ENCODE results near the gene ZBTB47.

- no peak for TF ChIP-seq POLR2A (IDR thresholded peaks at IDR 0.05; ENCODE audit: low read depth, low read length)
- TF ChIP-seq TAF1 (IDR thresholded peaks at IDR 0.05; ENCODE audit: borderline replicate concordance, low read depth, low read length) = no peak
- TF ChIP-seq POLR2AphosphoS5 (IDR thresholded peaks at IDR 0.05; ENCODE audit: low read depth, low read length) = no peak
Measured at GRCh38 chr3:42714171-42714852, 60.8 kb downstream of the ZBTB47 start.
